ENCODE data around the gene ADGRE3. TPM values are rescaled to one million over a fixed set of nuclear protein-coding genes. Genes with fewer than 3 reads are reported as not detected.
A peak's percentile ranks its signal among the peaks of the same experiment; 100 is the strongest.

The ADGRE3 gene
- total and polyA plus RNA-seq, 2 of the 4 experiments (the other 2 are of a cell fraction) = not detected

DNA sequence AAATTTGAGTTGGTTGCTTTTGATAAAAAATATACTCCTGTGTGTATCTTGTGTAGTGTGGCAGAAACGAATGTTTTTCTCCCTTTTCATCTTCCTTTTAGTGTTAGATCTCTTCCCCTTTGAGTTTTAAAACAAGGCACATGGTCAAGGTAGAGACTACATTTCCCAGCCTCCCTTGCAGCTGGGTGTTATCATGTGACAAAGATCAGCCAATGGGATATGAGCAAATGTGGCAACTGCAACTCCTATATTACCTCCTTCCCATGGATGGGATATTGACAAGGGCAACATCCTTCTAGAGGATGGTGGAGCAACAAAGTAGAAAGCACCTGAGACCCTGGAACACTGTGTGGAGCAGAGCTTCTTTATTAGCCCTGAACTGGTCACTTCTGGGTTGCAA is 42.4 kb downstream of the ADGRE3 start:
- no peak overlapping the region for H3K23ac ChIP-seq (ENCODE audit: low read depth, low read length)
- H2BK5ac ChIP-seq (ENCODE audit: low read depth, low read length, poor library complexity, severe bottlenecking) = no peak overlapping the region
- no peak overlapping the region for H2BK20ac ChIP-seq (ENCODE audit: low read depth, low read length)
- TF ChIP-seq USF2 (IDR thresholded peaks at IDR 0.05; ENCODE audit: low read depth, low read length) (peak; percentile 54; the same call in 1 of the 2 replicates), CHD1 (IDR thresholded peaks at IDR 0.05; ENCODE audit: low read depth, low read length) (no peak)
- no peak overlapping the region for H3K27ac ChIP-seq (ENCODE audit: insufficient read depth, low read length)
- H3K4me1 ChIP-seq (ENCODE audit: control insufficient read depth, insufficient read depth, low read length) = no peaks in the 10 kb centered on the region
- no peak overlapping the region for H4K5ac ChIP-seq (ENCODE audit: low read depth, low read length)
- no peak overlapping the region for H2AK9ac ChIP-seq (replicated peaks; ENCODE audit: low read depth, low read length, poor library complexity)
- no peak overlapping the region for H3K18ac ChIP-seq (ENCODE audit: low read depth, low read length)
- H3K56ac ChIP-seq (ENCODE audit: extremely low read depth, insufficient read depth, low read length) = no peak overlapping the region
- 0 out of 2 replicates have a peak, but pooled peaks have one; percentile 35 for ATAC-seq (ENCODE audit: low read depth)
- H3K9me3 ChIP-seq (ENCODE audit: control insufficient read depth, insufficient read depth, low read length) = no peaks in the 10 kb centered on the region; the same call in 1 of the 2 replicates
- no peak overlapping the region for H4K91ac ChIP-seq (ENCODE audit: insufficient read depth, low read depth, low read length)
- H2BK120ac ChIP-seq (ENCODE audit: low read depth, low read length) = no peak overlapping the region
- no peak overlapping the region for H2BK15ac ChIP-seq (ENCODE audit: low read depth, low read length)
- H3K14ac ChIP-seq (replicated peaks; ENCODE audit: low read depth, low read length) = no peak overlapping the region
- intact Hi-C loops (cut with micrococcal nuclease) = no loop called here
- no TSS peak for BruUV-seq (replicated peaks)
- dilution Hi-C loops (cut with HindIII; ENCODE audit: low sequenced_read_pairs, unreplicated experiment) = no loop called here
- H3K9ac ChIP-seq (ENCODE audit: low read depth, low read length) = no peak overlapping the region
- H3K4ac ChIP-seq (ENCODE audit: low read depth, low read length) = no peak overlapping the region
- no peaks in the 10 kb centered on the region for H4K20me1 ChIP-seq (ENCODE audit: insufficient read depth, low read length)
- in situ Hi-C loops (cut with MboI; ENCODE audit: low sequenced_read_pairs) = no loop called here
- H3K4me2 ChIP-seq (ENCODE audit: low read depth, low read length) = no peak overlapping the region
- no peaks in the 10 kb centered on the region for H3K79me1 ChIP-seq (ENCODE audit: low read depth in 1 of 2, low read length in 2 of 2)
- H3K4me3 ChIP-seq (ENCODE audit: insufficient read depth, low read depth, low read length) = no peak overlapping the region
- ChIA-PET POLR2A (ENCODE audit: unreplicated experiment) (no interaction called here), CTCF (no interaction called here)
- H3K9me1 ChIP-seq (ENCODE audit: insufficient read depth, low read length) = no peaks in the 10 kb centered on the region
- no peaks in the 10 kb centered on the region for H3K36me3 ChIP-seq (ENCODE audit: control insufficient read depth, insufficient read depth, low read length)
- no peak overlapping the region for H4K8ac ChIP-seq (ENCODE audit: low read depth in 2 of 2, low read length in 2 of 2)
- no CpG with 5 or more reads among the region's 1 CpG for WGBS, 2 experiments (ENCODE audit: extremely low coverage in 2 of 2, insufficient read length in 1 of 2)
- H2AK5ac ChIP-seq (ENCODE audit: low read depth, low read length) = no peak overlapping the region
- no peaks in the 10 kb centered on the region for H3K27me3 ChIP-seq (ENCODE audit: control insufficient read depth, insufficient read depth, low read length)
- DNase-seq = peak; percentile 15
- no peak overlapping the region for H2AFZ ChIP-seq (replicated peaks; ENCODE audit: low read length, poor library complexity)
